Left renal cortex interstitium (tissue), 4 donors: ENCODE data around the gene ELL2. TPM values are rescaled to one million over a fixed set of nuclear protein-coding genes. Genes with fewer than 3 reads are reported as not detected.
"Not testable (repeated sequence)": the region's sequence is repeated elsewhere in the genome, so short reads cannot be mapped to it uniquely, and the experiment has no call there.

Source experiments
- DNase-seq, 4 donors: peaks; one replicate each; pipeline ENCODE4 v3.0.0-alpha.2; 2013; ENCODE audit warnings: low read depth in 4 of 4, low spot score in 2 of 4, missing footprints in 1 of 4
- polyA plus RNA-seq, 4 donors: library from polyadenylated mRNA; unstranded; fragments of 120-200 nt; gene quantifications; one replicate each; pipeline ENCODE4 v1.2.1, GENCODE V29; 2013; ENCODE audit not compliant: insufficient read length in 4 of 4

Gene ELL2
- polyA plus RNA-seq, 4 donors, result 7.9 to 18.0 (median 11.2) TPM

DNA sequence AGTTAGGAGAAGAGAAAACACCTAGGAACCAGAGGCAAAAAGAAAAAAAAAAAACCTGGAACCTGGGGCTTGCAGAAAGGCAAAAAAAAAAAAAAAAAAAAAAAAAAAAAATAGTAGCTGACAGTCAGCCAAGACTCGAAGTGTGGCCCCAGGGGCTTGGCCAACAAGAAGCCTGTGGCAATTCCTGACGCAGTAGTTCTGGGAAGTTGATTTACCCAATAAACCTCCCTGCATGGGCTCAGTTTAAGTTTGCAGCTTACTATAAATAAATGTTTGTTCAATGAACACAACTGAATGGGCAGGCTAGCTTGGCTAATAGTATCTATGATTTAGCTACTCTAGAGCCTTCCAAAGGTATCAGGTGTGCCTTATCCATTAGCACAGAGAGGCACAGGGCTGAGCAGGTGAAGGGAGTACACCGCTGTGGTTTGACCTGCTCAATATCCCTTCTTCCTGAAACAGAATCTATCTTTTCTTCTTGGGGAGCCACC is 117.9 kb downstream of the ELL2 start:
- no peak for DNase-seq

DNA sequence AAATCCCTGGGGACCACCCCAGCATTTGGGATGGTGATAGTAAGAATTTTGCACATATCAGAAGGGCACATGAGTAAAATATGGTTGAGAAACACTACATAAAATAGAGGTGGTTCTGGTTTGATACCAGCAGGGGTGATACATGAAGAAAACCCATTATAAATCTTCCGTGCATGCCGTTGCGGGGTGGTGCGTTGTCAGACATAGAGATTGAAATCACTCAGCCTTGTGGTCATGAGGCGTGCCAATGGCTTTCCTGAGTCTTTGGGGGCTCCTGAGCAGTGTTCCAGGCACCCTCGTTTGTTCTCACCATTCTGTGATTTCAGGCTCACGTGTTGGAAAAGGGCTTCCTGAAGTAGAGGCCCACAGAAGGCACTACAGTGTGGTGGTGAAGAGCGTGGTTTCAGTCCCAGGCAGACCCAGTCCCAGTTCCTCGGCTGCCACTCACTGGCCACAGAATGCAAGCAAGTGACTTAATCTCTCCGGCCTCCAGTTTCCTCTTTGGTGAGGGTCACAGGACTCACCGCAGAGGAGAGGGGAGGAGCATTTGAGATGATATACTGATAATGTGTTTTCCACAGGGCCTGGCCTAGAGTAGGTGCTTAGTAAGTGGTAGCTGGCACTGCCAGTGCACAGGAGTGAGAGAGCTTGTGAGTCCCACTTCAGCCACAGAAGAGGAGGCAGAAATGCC is 118.7 kb downstream of the ELL2 start:
- DNase-seq, result no peak

DNA sequence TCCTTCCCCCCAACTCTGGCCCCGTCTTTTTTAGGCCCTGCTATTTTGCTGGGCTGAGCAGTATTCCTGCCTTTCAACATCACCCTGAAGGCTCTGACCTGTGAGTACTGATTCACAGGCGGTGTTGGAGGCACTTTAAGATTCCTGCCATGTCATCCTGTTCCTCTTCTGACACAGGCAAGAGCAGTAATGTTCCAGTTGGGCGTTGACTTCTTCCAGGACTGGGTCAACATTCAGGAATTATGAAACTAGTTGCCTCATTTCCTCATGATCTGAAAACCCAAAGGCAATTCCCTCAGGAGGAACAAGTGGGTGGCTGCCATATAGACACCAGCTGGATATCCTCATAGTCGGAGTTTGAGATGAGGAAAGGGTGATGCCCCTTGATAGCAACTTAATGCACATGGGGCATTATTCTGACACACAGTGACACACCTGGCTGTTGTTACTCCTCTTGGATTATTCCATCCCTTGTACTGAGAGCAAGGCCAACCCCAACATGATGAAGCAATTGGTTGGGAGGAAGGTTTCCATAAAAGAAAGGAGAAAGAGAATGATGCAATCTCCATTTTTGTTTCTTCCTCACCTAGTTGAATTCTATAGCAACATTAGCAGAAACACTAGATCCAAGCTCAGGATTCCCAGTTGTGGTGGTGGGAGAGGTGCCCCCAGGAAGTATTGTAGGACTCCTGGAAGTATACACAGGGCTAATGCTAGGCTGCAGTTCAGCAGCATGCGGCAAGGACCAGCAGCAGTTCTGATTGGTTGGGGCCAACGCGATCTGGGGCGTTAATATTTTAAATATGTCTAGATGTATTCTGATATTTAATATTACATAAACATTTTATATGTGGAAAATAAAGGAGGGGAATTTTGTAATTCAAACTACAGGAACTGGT is 119.5 kb downstream of the ELL2 start:
- DNase-seq, result no peak

DNA sequence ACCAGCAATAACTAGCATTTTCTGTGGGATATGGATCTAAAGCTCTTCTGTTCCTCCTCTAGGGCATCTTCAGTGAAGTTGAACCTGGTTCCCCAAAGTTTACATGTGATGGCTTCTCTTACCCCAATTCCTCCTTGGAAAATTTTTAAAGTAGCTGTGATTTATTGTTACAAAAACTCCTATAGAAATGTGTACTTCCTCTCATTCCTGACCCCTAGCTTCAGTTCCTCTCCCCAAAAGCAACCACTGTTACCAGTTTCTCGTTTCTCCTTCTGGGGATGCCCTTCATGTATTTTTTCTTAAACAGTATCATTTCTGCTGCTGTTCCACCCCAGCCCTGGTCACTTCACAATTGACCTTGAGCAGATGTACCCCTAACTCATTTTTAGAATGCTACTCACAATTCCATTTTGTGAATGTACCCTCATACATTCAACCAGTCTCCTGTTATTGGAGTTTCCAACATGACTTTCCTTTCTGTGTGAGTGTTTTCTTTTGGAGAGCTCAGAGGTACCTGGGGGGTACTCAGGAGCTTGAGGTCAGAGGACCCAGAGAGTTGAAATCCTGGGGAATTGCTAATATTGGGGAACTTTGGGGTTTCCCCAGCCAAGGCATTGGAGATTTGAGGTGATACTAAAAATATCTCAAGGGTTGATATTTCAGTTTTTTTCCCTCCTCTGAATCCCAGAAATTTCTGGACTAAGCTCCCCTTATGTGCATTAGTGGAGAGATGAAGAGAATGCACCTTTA is 120.5 kb downstream of the ELL2 start:
- DNase-seq, result no peak

DNA sequence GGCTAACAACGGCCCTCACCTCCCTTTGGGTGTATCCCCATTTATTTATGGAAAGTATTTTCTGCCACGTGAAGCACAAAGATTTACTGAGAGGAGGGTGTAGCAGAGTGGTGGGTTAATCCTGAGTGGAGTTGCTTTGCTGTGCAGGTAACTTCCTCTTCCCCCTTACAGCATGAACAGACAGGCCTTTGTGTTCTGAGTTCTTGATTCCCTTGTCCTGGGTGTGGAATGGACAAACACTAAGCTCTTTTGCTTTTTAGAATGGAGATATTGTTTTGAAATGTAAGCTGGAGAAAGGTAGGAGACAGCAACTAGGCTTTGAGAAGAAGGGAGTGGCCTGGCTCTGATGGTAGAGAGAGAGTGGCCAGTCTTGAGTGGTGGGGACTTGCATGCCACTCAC is 122.0 kb downstream of the ELL2 start:
- no peak for DNase-seq

DNA sequence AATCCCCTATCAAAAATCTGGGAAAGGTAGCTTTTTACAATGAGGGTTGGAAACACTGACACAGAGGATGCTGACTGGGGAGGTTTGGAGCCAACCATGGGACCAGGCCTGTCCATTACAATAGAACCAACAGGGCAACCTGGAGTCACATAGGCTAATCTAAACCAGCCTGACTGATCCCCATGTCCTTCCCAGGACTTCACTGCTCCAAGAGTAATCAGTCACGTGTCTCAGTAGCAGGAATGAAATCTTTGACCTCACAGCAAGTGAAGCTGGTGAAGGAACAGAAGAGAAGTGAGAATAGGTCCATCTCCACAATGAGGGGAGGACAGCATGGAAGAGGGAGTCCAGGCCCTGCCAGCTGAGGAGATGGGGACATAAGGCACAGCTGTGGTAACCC is 123.1 kb downstream of the ELL2 start:
- no peak for DNase-seq

DNA sequence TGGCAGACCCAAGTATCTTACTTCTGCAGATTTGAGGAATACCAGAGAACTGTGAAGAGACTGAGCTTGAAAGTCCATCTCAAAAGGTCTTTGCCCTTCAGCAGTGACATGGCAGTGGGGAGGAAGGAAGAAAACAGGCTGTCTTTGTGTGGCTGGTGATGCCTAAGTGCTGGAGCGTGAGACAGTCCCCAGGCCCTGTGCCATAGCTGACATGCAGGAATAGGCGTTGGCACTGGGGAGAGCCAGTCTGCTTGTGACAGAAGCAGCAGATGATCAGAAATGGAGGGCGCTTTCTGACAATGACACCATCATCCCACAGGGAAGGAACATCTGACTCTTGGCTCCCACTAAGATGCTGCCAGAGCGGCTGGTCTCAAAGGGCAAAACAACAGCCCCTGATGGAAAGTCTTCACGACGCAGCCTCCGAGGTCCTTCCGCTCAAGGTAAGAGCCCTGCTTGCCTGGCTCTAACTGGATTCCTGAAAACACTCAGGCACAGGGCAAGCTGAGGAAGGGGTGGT is 123.6 kb downstream of the ELL2 start:
- DNase-seq, result no peak

DNA sequence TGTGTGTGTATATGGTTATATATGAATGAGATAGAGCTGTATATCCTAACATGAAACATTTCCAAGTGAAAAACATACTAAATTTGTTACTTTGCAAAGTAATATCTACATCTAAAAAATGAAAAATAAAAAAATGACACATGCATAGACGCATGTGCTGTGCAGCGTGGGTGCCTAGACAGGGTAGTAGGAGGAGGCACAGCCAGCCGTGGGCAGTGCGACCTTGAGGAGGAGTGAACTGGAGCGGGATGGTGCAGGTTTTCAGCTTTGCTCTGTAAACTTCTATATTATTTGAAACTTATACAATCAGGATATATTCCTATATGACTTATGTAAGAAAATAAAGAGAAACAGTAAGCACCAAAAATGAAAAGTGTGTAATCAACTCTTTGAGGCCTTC is 124.2 kb downstream of the ELL2 start:
- DNase-seq, result no peak

DNA sequence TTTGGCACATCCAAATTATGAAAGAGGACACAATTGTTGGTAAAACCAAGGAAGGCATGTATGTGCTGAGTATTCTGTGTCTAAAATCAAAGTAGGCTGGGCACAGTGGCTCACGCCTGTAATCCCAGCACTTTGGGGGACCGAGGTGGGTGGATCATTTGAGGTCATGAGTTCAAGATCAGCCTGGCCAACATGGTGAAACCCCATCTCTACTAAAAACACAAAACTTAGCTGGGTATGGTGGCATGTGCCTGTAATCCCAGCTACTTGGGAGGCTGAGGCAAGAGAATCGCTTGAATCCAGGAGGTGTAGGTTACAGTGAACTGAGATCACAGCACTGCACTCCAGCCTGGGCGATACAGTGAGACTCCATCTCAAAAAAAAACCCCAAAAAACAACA is 124.7 kb downstream of the ELL2 start:
- not testable (repeated sequence) for DNase-seq

DNA sequence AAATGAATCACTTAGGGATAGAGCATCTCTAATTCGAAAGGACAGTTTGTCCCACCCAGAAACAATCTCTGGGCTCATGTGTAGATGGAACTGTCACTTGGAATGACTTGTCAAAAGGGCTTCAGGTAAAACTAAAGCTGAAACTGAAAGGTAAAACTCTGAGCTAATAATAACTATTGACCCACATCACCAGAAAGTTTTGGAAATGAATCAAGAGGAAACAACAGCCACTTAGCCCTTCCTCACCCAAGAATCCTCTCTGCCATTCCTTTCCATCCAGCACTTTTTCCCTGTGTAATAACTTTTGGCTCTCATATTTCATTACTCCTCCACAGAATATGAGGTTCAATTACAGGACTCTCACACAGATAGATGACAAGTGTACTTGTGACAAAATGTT is 125.1 kb downstream of the ELL2 start:
- DNase-seq, result no peak

DNA sequence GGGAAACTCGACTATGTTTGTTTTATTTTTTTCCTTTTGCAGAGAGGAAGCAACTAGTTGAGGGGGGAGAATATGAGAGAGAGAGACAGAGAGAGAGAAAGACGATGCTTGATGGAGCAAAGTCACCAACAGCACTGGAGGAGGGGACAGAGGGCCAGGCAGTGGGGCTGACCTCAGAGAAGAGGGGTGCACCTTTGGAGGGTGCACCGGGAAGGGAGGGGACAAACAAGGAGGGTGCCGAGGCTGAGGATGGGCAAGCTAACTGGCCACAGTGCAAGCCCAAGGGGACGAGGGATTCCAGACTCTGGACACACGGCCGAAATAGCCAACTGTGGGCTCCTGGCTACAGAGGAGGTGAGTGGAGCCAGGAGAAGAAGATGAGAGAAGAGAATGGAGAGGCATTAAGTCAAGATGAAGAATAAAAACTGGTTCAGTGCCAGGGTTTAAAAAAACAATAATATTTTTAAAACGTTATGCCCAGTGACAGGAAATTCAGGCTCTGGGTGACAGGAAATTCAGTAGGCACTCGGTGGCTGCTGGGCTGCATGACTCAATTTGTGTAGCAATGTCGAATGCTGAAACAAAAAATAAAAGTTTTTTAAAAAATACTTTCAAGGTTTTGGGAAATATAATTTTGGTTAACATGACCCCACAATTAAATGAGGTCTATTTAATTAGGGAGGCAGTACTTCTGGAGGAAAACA is 125.8 kb downstream of the ELL2 start:
- no peak for DNase-seq

Other genes starting within 250 kb of the ELL2 start
- 10 to 100 TPM; 68.0 to 80.5 (median 70.6) TPM for gene RHOBTB3, start 230.5 kb downstream of the ELL2 start, polyA plus RNA-seq
- 10 to 100 TPM; 59.9 to 82.4 (median 64.5) TPM for gene GLRX, start 139.1 kb downstream of the ELL2 start, polyA plus RNA-seq